Measurements from ENCODE around the gene RABEP2.

Gene RABEP2

DNA sequence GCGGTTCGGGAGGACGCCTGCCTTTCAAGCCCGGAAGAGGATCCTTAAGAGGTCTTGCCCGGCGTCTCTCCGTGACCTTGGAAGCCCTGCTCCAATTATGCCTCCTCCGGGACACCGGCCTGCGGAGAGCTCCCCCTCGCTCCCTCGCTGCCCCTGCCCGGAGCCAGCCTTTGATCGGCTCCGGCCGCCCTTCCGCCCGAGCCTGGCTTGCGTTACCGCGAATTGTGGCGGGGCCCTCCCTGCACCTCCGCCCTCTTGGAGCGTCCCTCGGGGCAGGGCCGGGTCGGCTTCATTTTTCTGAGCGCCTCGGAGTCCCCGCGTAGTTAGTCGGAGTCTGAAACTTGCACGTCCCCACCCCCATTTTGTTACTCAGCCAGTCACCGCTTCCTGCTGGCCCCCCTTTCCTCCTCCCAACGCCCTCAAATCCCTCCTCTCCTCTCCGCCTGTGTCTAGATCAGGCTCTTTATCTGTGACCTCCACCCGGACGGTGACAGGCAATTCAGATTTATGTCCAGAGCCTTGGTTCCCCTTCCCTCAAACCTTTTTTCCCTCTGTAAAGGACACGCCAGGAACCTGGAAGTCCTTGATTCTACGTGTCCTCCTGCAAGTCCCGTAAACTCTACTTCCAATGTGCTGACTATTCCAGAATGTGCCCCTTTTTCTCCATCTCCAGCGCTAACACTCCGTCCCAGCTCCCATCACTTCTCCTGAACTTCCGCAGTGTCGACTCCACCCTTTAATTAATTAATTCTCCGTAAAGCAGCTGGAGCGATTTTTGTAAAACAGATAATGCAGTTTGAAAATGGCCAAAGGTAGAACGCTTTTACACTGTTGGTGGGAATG lies 569 bp upstream of the RABEP2 start:
- no peaks in the 10 kb centered on the region for H4K20me1 ChIP-seq (ENCODE audit: control insufficient read depth, insufficient read depth, low read depth, low read length)
- peak overlapping the region; percentile 94 for H3K4me3 ChIP-seq (ENCODE audit: low read length)
- H3K27ac ChIP-seq (ENCODE audit: low read depth, low read length): peak overlapping the region; percentile 99
- no peaks in the 10 kb centered on the region for H3K9me2 ChIP-seq (replicated peaks; ENCODE audit: control insufficient read depth, low read length)
- H3K4me2 ChIP-seq (ENCODE audit: low read length): peak overlapping the region; percentile 98
- H3K4me1 ChIP-seq (ENCODE audit: control insufficient read depth, low read length): peaks cover 59% of the 10 kb centered on the region
- H3K9me3 ChIP-seq (ENCODE audit: control insufficient read depth, insufficient read depth, low read length): no peaks in the 10 kb centered on the region
- H3K36me3 ChIP-seq (ENCODE audit: control insufficient read depth, low read length): peaks cover 42% of the 10 kb centered on the region
- H3F3A ChIP-seq (ENCODE audit: control insufficient read depth, insufficient read depth): peaks cover 41% of the 10 kb centered on the region
- H3K27me3 ChIP-seq (ENCODE audit: control insufficient read depth, low read length): no peaks in the 10 kb centered on the region
- H3K79me2 ChIP-seq (ENCODE audit: control insufficient read depth, low read length): peaks cover 28% of the 10 kb centered on the region
- TF ChIP-seq EZH2phosphoT487 (IDR thresholded peaks at IDR 0.05; ENCODE audit: borderline replicate concordance, low read length): no peak
- TF ChIP-seq CTCF (IDR thresholded peaks at IDR 0.05; ENCODE audit: low read depth, low read length, poor library complexity, severe bottlenecking): no peak

- H4K20me1 ChIP-seq (ENCODE audit: control insufficient read depth, insufficient read depth, low read depth, low read length): no peaks in the 10 kb centered on the region
- H3K4me1 ChIP-seq (ENCODE audit: control insufficient read depth, low read length): peaks cover 51% of the 10 kb centered on the region
These were observed 658 bp downstream of the RABEP2 start for GRCh38 chr16:28924399-28924761.

DNA sequence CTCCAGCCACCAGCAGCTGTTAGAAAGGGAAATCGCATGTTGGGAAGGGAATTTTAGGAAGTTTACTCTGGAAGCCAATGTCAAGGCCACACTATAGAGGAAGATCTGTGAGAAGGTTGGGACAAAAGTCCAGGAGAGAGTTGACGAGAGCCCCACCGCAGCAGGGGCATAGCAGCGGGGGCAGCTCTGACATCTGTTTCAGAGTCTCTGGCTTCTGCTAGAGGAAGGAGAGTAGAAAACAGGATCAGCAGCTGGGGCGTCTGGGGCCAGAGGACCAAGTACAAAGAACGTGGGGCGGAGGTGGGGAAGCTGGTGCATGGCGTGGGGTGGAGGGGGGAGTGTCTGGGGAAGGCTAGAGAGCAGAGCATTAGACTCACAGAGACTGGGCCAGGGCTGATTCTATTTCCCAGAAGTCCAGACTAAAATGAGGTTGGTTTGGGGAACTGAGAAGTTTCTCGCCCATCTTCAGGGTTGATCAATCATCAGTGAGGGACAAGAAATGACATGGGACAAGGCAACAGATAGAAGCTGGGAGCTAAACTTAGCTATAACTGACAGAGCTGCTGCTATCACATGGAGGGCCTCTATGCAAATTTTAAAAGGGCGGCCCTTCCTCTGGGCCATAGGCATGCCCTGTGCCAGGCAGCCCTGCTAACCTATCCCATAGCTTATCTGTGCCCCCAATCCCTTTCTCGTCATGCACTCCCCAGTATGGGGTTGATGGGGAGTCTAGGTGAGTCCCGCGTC lies 1.2 kb downstream of the RABEP2 start:
- Histone ChIP-seq H3F3A (ENCODE audit: control insufficient read depth, insufficient read depth) (peaks cover 30% of the 10 kb centered on the region), H3K27me3 (ENCODE audit: control insufficient read depth, low read length) (no peaks in the 10 kb centered on the region), H3K36me3 (ENCODE audit: control insufficient read depth, low read length) (peaks cover 53% of the 10 kb centered on the region), H3K79me2 (ENCODE audit: control insufficient read depth, low read length) (peaks cover 33% of the 10 kb centered on the region), H3K9me2 (replicated peaks; ENCODE audit: control insufficient read depth, low read length) (no peaks in the 10 kb centered on the region), H3K4me1 (ENCODE audit: control insufficient read depth, low read length) (peaks cover 48% of the 10 kb centered on the region), H3K9me3 (ENCODE audit: control insufficient read depth, insufficient read depth, low read length) (no peaks in the 10 kb centered on the region), H3K4me3 (ENCODE audit: low read length) (peak overlapping the region; percentile 94), H3K27ac (ENCODE audit: low read depth, low read length) (peak overlapping the region; percentile 99), H3K4me2 (ENCODE audit: low read length) (peak overlapping the region; percentile 98), H4K20me1 (ENCODE audit: control insufficient read depth, insufficient read depth, low read depth, low read length) (no peaks in the 10 kb centered on the region)
- TF ChIP-seq EZH2phosphoT487 (IDR thresholded peaks at IDR 0.05; ENCODE audit: borderline replicate concordance, low read length) (no peak), CTCF (IDR thresholded peaks at IDR 0.05; ENCODE audit: low read depth, low read length, poor library complexity, severe bottlenecking) (no peak)

More at GRCh38 chr16:28924399-28924761, 658 bp downstream of the RABEP2 start:
- peak overlapping the region; percentile 98 for H3K4me2 ChIP-seq (ENCODE audit: low read length)
- peak overlapping the region; percentile 94 for H3K4me3 ChIP-seq (ENCODE audit: low read length)
- peaks cover 33% of the 10 kb centered on the region for H3F3A ChIP-seq (ENCODE audit: control insufficient read depth, insufficient read depth)
- peaks cover 33% of the 10 kb centered on the region for H3K79me2 ChIP-seq (ENCODE audit: control insufficient read depth, low read length)
- H3K36me3 ChIP-seq (ENCODE audit: control insufficient read depth, low read length): peaks cover 47% of the 10 kb centered on the region
- no peaks in the 10 kb centered on the region for H3K9me3 ChIP-seq (ENCODE audit: control insufficient read depth, insufficient read depth, low read length)
- H3K27ac ChIP-seq (ENCODE audit: low read depth, low read length): peak overlapping the region; percentile 99
- no peaks in the 10 kb centered on the region for H3K27me3 ChIP-seq (ENCODE audit: control insufficient read depth, low read length)
- H3K9me2 ChIP-seq (replicated peaks; ENCODE audit: control insufficient read depth, low read length): no peaks in the 10 kb centered on the region
- TF ChIP-seq EZH2phosphoT487 (IDR thresholded peaks at IDR 0.05; ENCODE audit: borderline replicate concordance, low read length): no peak
- TF ChIP-seq CTCF (IDR thresholded peaks at IDR 0.05; ENCODE audit: low read depth, low read length, poor library complexity, severe bottlenecking): no peak
